Ishikawa (cell line): ENCODE results near the gene MRFAP1.

ENCODE experiments used
- CREB1 ChIP-seq: IDR thresholded peaks from 2 replicates; pipeline ENCODE4 v1.6.1; 2012; ENCODE audit warnings: low read depth
- EP300 ChIP-seq: IDR thresholded peaks from 2 replicates; pipeline ENCODE4 v1.6.1; 2012; ENCODE audit warnings: borderline replicate concordance
- FOXM1 ChIP-seq: IDR thresholded peaks from 2 replicates; pipeline ENCODE4 v1.6.1; 2012; ENCODE audit warnings: low read depth, borderline replicate concordance
- NFIC ChIP-seq: IDR thresholded peaks from 2 replicates; pipeline ENCODE4 v1.6.1; 2012
- RAD21 ChIP-seq: IDR thresholded peaks from 2 replicates; pipeline ENCODE4 v1.6.1; 2012; ENCODE audit warnings: low read depth
- REST ChIP-seq: IDR thresholded peaks from 2 replicates; pipeline ENCODE4 v1.6.1; 2012; ENCODE audit warnings: low read depth, mild to moderate bottlenecking
- TAF1 ChIP-seq: IDR thresholded peaks from 2 replicates; pipeline ENCODE4 v1.6.1; 2012; ENCODE audit warnings: low read depth, mild to moderate bottlenecking
- USF1 ChIP-seq: IDR thresholded peaks from 2 replicates; pipeline ENCODE4 v1.6.1; 2012
- YY1 ChIP-seq: IDR thresholded peaks from 2 replicates; pipeline ENCODE4 v1.6.1; 2012; ENCODE audit warnings: low read depth
- ZBTB7A ChIP-seq: IDR thresholded peaks from 2 replicates; pipeline ENCODE4 v1.6.1; 2012; ENCODE audit warnings: low read depth

- TF ChIP-seq TAF1 (peak; percentile 98), CREB1 (peak; percentile 41; the same call in 1 of the 2 replicates), YY1 (peak; percentile 95), FOXM1 (no peak; the same call in 1 of the 2 replicates), NFIC (no peak), REST (peak; percentile 22; the same call in 1 of the 2 replicates), ZBTB7A (no peak), EP300 (no peak; the same call in 1 of the 2 replicates), USF1 (no peak), RAD21 (no peak)
Measured at GRCh38 chr4:6640292-6641163, at the start of gene MRFAP1.
